ENCODE data around the gene CHST11. TPM values are rescaled to one million over a fixed set of nuclear protein-coding genes. Genes with fewer than 3 reads are reported as not detected.

CHST11 gene
- total RNA-seq, 1 donor from 2014 or later: 3.9 TPM

DNA sequence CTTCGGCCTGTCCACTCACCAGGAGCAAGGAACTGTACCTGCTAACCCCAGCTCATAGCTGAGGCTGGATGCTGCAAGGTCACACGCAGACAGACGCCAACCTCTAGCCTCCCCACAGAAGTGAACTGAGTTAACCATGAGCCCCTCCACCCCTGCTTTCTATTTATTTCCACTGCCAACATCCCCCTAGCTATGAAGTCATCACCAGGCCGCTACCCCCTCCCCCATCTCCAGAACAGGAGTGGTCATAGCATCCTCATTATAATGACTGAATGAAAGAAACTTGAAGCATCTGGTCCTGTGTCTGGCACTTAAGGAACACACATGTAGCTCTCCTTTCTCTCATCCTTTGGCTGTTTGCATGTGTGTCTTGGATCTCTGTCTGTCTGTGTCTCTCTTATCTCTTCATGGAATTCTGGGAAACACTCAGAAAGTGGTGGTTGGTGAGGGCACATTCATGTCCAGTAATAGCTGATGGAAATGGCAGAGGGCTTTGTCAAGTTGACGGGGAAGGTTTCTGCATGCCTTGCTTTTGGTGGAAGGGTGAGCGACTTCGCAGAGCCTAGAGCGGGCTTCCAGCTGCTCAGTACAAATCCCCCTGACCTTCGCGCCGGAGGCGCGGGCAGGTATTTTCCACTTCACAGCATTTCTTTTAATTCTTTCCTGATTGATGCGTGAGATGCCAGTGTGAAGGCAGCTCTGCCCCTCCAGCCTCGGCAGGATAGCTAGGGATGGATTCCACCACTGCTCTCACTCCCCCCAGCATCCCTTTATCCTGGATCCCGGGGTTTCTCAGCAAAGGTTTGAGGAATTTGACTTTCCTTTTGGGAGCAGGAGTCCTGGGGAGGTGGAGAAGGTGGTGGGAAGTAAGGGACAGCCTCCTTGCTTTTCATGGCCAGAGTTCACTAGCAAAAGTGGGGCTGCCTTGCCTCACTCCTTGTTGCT is 198.2 kb downstream of the CHST11 start:
- no peak for DNase-seq

DNA sequence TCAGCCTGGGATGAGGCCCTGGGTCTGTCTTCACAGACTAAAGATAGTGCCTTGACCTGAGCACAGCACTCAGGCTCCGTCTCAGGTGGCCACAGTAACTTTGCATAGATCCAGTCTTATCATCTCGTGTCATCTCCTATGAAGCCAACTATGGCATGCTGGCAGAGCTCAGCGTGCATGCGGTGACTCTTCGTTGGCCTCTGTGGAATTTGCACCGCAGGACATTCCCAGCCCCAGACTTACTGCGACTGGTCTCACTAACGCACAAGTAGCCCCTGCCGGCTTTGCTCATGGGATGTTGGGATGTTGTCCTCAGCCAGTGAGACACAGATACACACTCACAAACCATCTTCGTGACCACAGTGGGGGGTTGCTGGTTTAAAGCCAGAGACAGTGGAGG is 199.6 kb downstream of the CHST11 start:
- DNase-seq: no peak

DNA sequence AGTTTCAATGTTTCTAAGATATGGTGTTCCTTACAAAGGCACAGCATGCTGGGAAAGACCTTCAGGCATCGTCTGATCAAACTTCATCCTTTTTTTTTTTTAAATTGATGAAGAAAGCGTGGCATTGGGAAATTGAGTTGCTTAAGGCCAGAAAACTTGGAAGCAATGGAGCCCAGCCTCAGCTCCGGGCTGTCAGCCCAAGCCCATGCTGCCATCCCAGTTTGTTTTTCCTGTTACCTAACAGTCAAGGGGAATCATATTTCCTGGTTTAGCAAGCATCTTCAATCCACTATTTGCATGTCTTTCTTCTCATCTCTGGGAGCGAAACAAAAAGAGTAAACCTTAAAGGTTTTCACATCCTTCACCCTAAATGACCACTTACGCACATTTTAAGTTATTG is 200.2 kb downstream of the CHST11 start:
- DNase-seq: no peak

DNA sequence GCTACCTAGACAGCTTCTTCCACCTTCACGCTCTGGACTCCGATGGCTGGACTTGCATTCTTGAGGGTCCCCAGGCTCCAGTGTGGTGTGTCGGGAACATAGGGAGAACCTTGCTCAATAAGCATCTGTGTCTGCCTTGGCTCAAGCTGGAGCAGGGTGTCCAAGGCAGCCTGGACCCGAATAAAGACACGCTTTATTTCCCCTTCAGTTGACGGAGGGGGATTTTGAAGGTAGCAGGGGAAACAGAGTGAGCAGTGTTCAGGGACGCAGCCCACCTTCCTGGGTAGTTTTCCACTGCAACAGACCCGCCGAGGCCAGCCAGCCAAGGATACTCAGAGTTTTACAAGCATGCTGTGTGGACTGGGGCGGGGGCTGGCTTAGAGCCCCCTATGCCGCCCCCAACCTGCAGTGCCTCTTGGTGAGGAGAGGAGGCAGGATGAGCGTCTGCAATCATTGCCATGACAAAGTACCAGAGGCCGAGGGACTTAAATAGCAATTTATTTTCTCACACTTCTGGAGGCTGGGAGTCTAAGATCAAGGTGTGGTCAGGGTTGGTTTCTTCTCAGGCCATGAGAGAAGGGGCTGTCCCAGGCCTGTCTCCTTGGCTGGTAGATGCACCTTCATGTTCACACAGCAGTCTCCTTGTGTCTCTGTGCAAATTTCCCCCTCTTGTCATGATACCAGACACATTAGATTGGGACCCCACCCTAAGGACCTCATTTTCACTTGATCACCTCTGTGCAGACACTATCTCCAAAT is 201.2 kb downstream of the CHST11 start:
- no peak for DNase-seq

DNA sequence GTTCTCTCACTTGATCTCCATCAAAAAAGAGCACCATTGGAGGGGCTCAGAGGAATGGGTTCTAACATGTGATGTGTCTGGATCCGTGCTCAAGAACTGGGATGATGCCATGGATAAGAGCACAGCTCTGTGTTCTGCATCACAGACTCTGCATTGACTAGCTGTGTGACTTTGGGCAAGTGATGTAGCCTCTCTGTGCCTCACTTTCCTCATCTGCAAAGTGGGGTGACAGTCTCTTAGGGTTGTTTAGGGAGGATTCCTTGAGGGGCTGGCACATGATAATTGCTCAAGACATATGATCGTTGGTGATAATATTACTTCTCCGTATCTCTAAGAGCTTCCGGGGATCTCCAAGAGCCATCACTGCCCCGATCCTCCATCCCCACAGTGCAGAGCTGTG is 202.3 kb downstream of the CHST11 start:
- no peak for DNase-seq

DNA sequence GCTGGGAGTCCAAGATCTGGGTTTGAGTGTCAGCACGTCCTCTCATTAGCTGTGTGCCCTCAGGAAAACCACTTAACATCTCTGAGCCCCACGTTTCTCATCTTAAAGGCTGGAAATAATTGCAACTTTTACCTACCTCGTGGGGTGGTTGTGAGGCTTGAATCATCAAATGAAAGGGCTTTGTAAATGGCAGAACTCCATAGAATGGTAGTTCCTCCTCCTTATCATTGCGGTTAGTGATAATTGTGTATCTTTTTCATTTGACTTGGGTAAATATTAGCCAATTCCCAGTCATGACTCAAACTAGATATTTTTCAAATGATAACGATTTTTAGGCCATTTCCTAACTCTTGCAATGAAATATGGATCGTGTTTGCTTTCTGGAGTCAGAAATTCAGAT is 205.5 kb downstream of the CHST11 start:
- no peak for DNase-seq

DNA sequence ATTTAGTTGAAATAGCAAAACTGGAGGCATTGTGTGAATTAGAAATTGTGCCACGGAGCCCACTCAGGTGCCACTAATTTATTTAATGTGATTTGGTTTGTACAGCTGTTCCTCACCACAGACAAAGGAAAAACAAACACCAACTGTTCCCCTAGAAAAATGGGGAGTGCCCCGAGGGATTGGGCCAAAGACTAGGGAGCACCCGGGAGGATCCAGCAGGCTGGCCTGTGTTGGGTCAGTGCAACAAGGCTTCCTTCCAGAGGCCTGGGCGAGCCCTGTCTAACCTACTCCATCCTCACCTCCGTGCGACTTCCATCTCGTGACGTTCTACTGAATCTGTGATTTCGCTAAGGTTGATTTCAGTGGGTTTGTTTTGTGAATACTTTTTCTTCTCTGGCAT is 206.2 kb downstream of the CHST11 start:
- DNase-seq: no peak

DNA sequence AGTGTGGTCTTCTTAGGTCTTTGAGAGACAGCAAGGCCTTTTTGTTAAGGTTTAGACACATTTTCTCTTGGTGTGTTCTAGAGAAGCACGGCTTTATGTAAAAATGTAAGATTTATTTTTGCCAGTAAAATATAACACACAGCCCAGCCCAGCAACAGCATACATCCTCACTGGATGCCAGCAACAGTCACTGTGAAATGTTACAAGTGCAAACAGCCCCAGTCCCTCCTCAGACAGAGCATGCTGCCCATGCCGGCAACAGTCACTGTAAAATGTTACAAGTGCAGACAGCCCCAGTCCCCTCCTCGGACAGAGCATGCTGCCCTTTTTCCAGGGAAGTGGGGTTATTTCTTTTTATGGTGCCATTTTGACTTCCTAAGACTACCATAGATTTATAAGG is 207.6 kb downstream of the CHST11 start:
- no peak for DNase-seq

DNA sequence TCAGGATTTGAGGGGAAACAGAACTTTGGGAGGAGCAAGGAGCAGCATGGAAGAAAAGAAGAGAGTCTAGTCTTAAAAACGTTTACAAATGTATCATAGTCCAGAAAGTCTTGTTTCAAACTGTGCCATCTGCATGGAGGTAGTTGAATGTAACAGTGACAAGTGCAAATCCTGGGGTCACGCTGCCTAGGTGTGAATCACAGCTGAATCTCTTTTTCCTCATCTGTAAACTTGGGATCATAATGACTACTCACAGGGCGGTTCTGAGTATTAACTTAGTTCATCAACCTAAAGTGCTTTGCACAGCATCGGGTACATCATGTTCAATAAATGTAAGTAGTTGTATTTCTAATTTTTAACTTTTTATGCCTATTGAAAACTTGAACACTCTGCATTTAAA is 208.5 kb downstream of the CHST11 start:
- no peak for DNase-seq

DNA sequence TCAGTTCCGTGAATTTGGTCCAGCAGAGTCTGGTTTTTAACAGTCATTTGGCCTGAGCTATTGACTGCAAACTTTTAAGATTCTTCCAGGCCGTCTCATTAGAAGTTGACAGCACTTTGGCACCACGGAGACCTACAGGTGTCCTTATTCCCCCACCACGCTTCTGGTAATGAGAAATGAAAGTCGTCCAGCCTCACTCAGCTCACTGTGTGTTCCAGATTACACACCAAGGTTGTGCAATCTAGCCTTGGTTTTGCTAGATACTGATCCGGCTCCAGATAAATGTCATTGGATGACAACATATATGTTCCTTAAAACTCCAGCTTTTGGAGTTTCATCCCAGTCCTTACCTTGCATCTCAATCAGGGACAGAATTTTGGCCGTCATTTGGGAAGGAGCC is 210.4 kb downstream of the CHST11 start:
- DNase-seq: no peak

DNA sequence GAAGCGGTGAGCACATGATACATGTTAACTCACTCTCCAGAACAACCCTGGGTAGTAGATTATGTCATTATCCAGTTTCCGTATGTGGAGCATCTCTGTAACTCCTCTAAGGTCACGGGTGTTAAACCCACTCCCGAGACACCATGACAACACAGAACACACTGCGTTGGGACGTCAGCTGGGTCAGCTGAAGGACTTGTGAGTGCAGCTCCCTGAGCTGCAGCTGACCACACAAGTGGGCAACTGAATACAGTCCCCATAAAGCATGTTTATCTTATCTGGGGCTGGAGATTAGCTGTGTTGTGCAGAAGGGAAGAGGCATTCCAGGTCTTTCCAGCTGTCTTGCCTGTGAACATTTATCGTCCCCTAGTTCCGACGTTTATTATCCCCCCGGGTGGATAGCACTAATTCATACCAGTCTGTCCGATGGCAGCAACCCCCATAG is 211.5 kb downstream of the CHST11 start:
- peak; percentile 27 for DNase-seq

DNA sequence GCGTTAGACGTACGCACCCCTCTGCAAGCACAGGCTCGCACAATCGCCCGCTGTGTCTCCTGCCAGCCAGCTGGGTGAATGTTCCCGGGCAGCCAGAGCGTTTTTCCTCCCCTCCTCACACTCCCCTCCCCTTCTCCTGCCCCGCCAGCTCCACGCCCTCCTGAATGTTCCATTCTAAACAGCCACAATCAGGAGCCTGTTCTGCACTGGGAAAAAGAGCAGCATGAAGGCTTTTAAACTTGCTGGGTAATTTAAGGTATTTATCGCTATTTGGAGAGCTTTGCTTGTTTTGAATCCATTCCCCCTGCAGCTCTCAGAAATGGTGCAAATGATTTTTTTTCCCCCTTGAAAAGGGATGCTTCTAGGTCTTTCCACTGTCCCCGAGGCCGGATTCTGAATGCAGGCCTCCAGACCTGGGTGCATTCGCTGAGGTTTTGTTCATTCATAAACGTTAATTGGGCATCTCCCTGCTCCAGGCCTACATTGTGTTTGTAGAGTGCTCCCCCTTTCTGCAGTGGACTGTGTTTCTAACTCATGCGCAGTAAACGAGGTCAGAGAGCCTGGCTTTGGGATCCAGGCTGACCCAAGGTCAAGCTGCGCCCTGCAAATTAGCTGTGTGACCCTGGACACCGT is 212.5 kb downstream of the CHST11 start:
- DNase-seq: peak; percentile 60

DNA sequence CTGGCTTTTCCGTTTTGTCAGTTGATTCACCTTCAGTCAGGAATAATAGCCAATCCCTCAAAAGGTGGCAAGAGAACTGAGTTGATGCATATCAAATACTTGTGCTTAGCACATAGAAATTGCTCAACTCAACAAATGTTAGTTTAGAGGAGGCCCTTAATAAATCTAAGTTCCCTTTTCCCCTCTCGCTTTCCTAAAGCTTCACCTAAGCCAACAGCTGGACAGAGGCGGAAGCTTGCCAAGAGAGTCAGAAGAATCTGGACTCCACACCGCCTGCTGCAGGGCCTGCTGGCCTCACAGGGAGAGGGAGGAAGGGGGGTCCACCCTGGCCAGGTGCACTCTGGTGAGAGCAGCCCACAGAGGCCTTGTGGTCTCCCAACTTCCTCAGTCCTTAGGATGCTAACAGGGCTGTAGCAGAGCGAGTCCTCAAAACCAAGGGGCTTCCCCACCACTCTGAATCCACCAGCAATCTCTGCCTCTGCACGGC is 213.1 kb downstream of the CHST11 start:
- DNase-seq: peak; percentile 24

DNA sequence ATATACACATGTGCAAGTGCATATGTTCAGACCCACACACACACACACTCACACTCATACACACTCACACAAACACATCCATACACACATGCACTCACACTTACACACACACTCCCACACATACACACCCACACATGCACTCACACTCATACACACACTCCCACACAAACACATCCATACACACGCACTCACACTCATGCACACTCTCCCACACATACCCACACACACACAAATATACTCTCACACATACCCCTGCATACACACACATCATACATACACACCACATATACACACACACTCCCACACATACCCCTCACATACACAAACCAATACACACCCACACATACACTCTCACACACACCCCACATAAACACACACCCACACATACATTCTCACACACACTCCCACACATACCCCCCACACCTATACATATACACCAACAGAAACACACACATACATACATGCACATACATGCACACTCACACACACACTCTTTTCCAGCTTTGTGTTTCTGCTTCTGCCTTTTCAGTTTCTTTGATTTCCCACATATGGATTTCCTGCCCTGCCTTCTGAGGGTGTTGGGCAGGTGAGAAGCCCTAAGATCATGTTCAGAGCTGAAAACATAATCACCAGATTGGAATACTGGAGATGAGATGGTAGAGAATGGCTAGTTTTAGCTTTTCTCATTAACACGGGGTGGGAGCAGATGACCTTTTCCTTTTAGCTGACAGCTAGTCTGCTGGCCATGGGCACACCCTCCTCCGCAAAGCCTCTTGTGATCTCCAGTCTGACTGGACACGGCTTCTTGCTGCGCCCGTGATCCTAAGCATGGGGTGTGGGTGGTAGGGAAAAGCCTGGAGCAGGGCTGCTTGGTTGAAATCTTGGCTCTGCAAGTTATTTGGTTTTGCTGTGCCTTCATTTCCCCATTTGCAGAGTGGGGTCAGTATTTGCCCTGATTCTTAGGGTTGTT is 214.0 kb downstream of the CHST11 start:
- no peak for DNase-seq

DNA sequence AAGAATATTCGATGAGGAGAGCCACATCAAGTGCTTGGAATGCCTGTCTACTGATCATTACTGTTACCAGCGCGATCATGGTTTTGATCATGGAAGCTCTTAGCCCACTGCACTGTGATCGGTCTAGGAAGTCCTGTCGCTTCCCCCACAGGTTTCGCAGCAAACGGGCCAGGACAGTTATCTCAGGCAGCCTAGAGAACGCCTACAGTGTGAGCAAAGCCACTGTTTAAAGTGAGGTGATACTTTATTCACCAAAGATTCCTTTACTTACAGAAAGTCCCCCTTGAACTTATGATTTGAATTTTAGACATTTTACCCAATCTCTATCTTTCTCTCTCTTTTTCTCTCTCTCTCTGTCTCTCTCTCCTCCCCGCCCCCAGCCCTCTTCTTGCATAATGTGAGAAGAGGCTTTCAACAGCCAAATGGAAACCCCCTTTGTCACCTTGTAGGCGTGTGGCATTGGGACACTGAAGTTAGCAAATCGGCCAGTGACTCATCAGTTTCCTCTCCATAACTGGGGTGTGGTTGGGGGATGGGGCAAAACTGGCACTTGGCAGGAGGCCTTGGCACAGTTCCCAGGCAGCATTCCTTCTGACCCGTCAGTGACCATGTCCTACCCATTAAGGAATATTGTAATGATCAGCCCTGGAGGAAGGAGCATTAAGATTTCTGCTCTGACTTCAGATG is 214.8 kb downstream of the CHST11 start:
- peak; percentile 14 for DNase-seq

DNA sequence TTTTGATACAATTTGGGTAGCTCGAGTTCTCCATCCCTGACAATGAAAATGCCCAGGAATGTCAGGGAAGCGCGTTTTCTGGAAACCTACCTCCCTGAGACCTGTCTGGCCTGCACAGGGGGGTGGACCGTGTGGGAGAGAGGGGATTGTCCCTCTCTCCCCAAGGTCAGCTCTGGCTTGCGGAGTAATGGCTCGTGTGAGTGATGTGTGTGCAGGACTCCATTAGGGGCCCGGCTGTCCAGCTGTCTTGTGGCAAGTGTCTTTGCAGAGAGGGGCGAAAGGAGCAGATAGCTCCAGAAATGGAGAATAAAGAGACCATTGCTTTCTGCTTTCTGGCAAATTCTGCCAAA is 215.3 kb downstream of the CHST11 start:
- no peak for DNase-seq

DNA sequence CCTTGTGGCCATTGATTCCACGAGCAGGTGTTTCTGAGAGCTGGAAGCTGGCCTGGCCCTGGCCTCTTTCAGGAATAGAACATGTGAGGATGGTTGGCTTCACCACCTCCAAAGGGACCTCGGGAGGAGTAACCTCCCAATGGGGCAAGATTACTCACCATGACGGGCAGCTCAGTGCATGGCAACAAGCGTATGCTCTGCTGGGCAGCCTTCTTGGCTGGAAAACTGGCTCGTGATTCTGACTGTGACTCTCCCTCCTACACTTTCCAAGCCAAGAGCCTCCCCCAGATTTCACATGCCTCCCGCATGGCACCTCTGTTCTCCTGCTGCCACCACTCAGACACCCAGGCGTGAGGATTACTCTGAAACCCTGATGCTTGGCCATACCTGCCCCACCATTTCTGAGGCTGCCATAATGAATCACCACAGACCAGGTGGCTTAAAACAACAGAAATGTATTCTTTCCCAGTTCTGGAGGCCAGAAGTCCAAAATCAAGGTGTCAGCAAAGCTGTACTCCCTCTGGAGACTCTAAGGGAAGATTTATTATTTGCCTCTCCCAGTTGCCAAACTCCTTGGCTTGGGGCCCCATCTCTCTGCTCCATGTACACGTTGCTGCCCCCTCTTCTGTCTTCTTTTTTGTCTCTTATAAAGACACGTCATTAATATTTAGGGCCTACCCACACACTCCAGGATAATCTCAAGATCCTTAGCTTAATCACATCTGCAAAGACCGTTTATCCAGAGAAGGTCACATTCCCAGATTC is 215.9 kb downstream of the CHST11 start:
- no peak for DNase-seq

DNA sequence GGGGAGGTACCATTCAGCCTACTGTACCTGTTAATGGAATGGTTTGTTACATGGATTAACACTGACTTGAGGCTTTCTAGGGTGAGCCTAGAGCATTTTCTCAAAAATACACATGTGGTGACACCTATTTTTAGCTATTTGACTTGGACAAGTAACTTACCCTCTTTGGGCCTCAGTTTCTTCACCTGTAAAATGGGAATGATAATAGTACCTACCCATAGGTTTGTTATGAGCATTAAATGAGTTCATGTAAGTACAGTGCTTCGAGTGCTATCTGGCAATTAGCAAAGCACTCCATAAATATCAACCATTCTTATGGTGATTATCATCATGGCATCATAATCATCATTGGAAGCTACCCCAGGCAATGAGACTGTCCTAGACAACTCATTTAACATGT is 216.5 kb downstream of the CHST11 start:
- no peak for DNase-seq

DNA sequence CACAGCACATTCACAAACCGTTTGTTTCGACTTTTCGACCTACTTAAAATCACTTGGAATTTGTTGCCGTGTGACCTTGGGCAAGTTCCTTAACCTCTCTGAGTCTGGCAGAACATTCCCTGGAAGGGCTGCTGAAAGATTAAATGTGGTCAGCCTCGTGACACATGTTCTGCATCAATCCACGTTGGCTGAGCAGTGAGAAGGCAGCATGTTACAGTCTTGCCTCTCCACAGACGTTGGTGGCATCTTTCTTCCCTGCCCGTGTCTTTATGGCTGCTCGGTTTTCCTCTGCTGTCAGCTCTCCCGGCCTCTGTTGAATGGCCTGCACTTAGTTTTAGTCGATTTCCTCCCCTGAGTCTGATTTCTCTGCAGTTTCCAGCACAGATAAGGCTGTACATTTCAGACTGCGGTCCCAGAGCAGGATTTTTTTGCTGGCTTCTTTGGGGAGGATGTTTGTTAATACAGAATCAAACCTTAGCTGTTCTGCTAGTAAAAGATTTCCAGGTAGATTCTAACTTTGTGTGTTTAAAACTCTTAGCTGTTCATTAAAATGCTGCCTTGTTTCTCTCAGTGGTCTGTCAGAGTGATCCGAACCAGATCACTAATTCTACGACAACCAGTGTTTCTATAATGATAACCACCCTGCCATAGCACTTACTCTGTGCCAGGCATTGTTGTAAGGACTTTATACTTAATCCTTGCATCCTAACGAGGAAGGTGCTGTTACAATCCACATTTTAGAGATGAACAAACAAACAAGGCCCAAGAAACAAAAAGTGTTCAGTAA is 217.1 kb downstream of the CHST11 start:
- DNase-seq: no peak

Measured in skin of body (tissue), 2 donors.